ENCODE results near the gene SERPINA4. TPM values are rescaled to one million over a fixed set of nuclear protein-coding genes. Genes with fewer than 3 reads are reported as not detected.

The SERPINA4 gene
- total and polyA plus RNA-seq, 8 donors = 51.5 to 119 (median 64.4) TPM

DNA sequence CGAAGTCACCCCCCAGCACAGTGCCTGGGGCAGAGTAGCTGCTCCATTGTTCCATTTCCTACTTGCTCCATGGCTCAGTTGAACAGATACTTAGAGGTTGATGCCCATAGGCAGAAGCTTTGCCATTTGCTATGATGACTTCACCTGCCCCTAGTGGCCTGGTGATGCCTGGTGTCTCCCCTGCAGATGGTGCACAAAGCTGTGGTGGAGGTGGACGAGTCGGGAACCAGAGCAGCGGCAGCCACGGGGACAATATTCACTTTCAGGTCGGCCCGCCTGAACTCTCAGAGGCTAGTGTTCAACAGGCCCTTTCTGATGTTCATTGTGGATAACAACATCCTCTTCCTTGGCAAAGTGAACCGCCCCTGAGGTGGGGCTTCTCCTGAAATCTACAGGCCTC, 30.6 kb downstream of the SERPINA4 start:
- Histone ChIP-seq H3K4me1 (peaks cover 8 to 20% (median 20%) of the 10 kb centered on the region in 3 donors), H3K27ac (no peak overlapping the region), H3K4me3 (no peak overlapping the region), H3K36me3 (peaks cover 0 to 8% (median 0%) of the 10 kb centered on the region in 3 donors), H3K9me3 (no peaks in the 10 kb centered on the region), H3K27me3 (no peaks in the 10 kb centered on the region)
- ATAC-seq = no peak
- DNase-seq = no peak
- TF ChIP-seq, protein P1, sequence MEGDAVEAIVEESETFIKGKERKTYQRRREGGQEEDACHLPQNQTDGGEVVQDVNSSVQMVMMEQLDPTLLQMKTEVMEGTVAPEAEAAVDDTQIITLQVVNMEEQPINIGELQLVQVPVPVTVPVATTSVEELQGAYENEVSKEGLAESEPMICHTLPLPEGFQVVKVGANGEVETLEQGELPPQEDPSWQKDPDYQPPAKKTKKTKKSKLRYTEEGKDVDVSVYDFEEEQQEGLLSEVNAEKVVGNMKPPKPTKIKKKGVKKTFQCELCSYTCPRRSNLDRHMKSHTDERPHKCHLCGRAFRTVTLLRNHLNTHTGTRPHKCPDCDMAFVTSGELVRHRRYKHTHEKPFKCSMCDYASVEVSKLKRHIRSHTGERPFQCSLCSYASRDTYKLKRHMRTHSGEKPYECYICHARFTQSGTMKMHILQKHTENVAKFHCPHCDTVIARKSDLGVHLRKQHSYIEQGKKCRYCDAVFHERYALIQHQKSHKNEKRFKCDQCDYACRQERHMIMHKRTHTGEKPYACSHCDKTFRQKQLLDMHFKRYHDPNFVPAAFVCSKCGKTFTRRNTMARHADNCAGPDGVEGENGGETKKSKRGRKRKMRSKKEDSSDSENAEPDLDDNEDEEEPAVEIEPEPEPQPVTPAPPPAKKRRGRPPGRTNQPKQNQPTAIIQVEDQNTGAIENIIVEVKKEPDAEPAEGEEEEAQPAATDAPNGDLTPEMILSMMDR (IDR thresholded peaks at IDR 0.05) = no peak
- intact Hi-C loops (cut with DNase I) = no loop called here
- WGBS, 2 donors = 93 to 95% methylated on average over 8 of the region's 8 CpGs
- no peak for FAIRE-seq

DNA sequence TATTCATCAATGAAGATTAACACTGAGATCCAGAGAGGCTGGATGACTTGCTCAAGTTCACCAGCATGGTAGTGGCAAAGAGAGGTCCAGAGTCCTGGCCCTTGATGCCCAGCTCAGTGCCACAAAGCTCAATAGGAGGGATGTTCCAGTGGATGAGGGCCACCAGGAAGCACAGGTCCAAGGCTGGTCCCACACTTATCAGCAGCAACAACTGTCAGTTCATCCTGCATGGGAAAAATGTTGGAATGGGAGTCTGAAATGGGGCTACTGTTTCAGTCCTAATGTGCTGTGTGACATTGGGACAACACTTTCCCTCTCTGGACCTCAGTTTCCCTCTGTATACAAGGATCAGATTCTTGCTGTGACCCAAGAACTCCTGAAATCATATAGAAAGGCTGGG, 31.2 kb downstream of the SERPINA4 start:
- intact Hi-C loops (cut with DNase I) = no loop called here
- TF ChIP-seq, protein P1 (IDR thresholded peaks at IDR 0.05) = no peak
- Histone ChIP-seq H3K4me3 (no peak overlapping the region), H3K9me3 (no peaks in the 10 kb centered on the region), H3K27ac (no peak overlapping the region), H3K36me3 (peaks cover 0 to 8% (median 0%) of the 10 kb centered on the region in 3 donors), H3K4me1 (peaks cover 10 to 25% (median 20%) of the 10 kb centered on the region in 3 donors), H3K27me3 (no peaks in the 10 kb centered on the region)
- DNase-seq (no peak), ATAC-seq (no peak), FAIRE-seq (no peak)

DNA sequence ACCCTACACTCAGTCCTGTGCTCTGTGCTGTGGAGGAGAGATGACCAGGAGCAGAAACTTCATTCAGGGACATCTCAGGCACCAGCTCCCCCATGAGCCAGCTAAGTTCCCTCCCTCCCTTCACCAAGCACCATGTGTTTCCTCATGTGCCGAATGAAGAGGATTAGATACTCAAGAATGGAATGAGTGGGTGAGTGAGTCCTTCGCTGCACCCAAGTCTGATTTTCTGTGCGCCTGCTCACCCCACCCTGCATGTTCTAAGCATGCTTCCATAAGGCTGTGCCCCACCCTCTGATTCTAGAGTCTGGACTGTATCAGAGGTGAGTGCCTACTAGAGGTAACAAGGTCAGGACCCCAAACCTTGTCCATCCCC, 32.1 kb downstream of the SERPINA4 start:
- Histone ChIP-seq H3K4me1 (peaks cover 19 to 34% (median 29%) of the 10 kb centered on the region in 3 donors), H3K27me3 (no peaks in the 10 kb centered on the region), H3K4me3 (no peak overlapping the region), H3K27ac (peak overlapping the region in 2 of 4 donors; percentile 37 to 48), H3K36me3 (peaks cover 0 to 8% (median 0%) of the 10 kb centered on the region in 3 donors), H3K9me3 (no peaks in the 10 kb centered on the region)
- DNase-seq (no peak), FAIRE-seq (no peak), ATAC-seq (peak in 1 of 4 donors; percentile 20)
- intact Hi-C loops (cut with DNase I) = no loop called here
- TF ChIP-seq, protein P1 (IDR thresholded peaks at IDR 0.05) = no peak
- WGBS, 2 donors = 77 to 83% methylated on average over 3 of the region's 3 CpGs

DNA sequence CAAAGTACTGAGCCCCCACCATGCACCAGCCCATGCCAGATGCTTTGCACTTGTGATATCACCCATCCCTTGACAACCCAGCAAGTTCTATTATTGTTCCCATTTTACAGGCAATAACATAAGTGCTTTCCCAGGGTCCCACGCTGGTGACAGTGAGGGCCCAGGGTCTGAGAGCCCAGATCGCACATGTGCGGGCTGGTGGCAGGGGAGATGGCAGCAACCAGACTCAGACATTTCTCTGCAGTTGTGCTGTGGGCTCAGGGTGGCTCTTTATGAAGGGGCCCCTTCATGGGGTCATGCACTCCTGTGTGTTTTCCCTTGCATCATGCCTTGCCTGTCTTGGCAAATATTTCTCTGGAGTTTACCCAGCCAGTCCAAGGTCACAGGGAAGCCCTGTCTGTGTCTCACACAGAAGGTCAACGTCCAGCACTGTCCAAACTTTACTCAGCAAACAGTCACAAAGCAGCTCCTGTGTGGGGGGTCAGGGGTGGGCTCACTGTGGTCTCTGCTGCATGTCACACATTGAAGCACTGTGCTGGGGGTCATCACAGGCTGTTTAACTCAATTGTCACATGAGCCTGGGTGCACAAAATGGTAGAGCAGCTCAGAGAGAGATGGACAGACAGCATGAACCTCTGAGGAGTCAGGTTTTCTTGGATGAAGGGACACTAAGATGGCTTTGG, 32.6 kb downstream of the SERPINA4 start:
- TF ChIP-seq, protein P1 (IDR thresholded peaks at IDR 0.05) = no peak
- ATAC-seq = peak; percentile 14 to 72 (median 44)
- intact Hi-C loops (cut with DNase I) = no loop called here
- no peaks in the 10 kb centered on the region for H3K9me3 ChIP-seq
- WGBS, 2 donors = 70 to 75% methylated on average over 4 of the region's 4 CpGs
- H3K4me3 ChIP-seq = no peak overlapping the region
- H3K27ac ChIP-seq = peak overlapping the region in 2 of 4 donors; percentile 37 to 48
- no peak for FAIRE-seq
- H3K4me1 ChIP-seq = peaks cover 23 to 38% (median 34%) of the 10 kb centered on the region in 3 donors
- no peaks in the 10 kb centered on the region for H3K27me3 ChIP-seq
- DNase-seq = peak in 1 of 6 donors; percentile 48
- H3K36me3 ChIP-seq = peaks cover 0 to 8% (median 0%) of the 10 kb centered on the region in 3 donors

DNA sequence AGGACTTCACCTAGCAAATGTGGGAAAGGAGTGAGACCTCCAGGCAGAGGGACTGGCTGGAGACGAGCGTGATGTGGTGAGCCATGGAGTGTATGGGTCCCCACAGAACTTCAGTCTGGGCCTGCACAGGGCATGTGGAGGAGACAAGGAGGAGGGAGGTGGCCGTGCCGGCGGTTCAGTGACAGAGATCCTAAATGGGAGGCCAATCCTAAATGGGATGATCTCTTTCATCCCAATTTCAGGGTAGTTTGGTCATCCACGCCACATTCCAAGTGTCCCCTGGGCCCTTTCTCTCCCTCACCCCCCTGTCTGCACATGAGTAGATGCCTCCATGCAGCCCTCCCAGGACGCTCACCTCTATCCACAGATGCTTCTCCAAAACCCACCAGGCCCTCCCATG, 33.2 kb downstream of the SERPINA4 start:
- ATAC-seq = no peak
- no peak for FAIRE-seq
- no peak for DNase-seq
- Histone ChIP-seq H3K27me3 (no peaks in the 10 kb centered on the region), H3K9me3 (no peaks in the 10 kb centered on the region), H3K4me3 (no peak overlapping the region), H3K4me1 (peaks cover 23 to 40% (median 36%) of the 10 kb centered on the region in 3 donors), H3K36me3 (peaks cover 0 to 8% (median 0%) of the 10 kb centered on the region in 3 donors), H3K27ac (peak overlapping the region in 2 of 4 donors; percentile 37 to 48)
- TF ChIP-seq, protein P1 (IDR thresholded peaks at IDR 0.05) = no peak
- WGBS, 2 donors = 91 to 94% methylated on average over 7 of the region's 7 CpGs
- intact Hi-C loops (cut with DNase I) = no loop called here
